Naive thymus-derived CD4-positive, alpha-beta T cell (primary cell): Measurements from ENCODE around the gene CREB5. TPM values are rescaled to one million over a fixed set of nuclear protein-coding genes. Genes with fewer than 3 reads are reported as not detected.

Experiments used
- ATAC-seq: fragments of 150-1000 bp; cut with Tn5 transposase; 2 replicates; pipeline ENCODE4 v1.10.0; 2021; ENCODE audit warnings: mild to moderate bottlenecking, moderate library complexity
- CTCF ChIA-PET: fragments of 350-600 bp; sonication (Branson Sonifier 250); formaldehyde crosslinking; loops from one replicate; lab custom pipeline; 2021; ENCODE audit warnings: antibody characterized with exemption; lab: Charles Lee
- POLR2A ChIA-PET: fragments of 350-600 bp; sonication (Branson Sonifier 250); formaldehyde crosslinking; loops from one replicate; lab custom pipeline; 2021; ENCODE audit warnings: antibody characterized with exemption, inconsistent platforms; lab: Charles Lee
- DNase-seq, 9 donors: peaks; one replicate each; pipeline versions ENCODE4 v3.0.0 to v3.0.0-alpha.2; 2020 to 2022; ENCODE audit warnings: mixed read lengths in 1 of 9
- H3K27ac ChIP-seq: one replicate; pipeline ENCODE4 v1.7.0; 2013; ENCODE audit warnings: mild to moderate bottlenecking, low read depth, low read length, moderate library complexity
- H3K27me3 ChIP-seq, 2 donors: one replicate each; pipeline ENCODE4 v1.7.0; 2013; ENCODE audit warnings: low read length in 2 of 2, mild to moderate bottlenecking in 2 of 2, moderate library complexity in 2 of 2; ENCODE audit not compliant: control insufficient read depth in 2 of 2, insufficient read depth in 2 of 2
- H3K36me3 ChIP-seq, 3 experiments: 1 replicate in 2 of 3; 2 replicates in 1 of 3; pipeline ENCODE4 v1.7.0; 2013; ENCODE audit warnings: low read length in 3 of 3, mild to moderate bottlenecking in 3 of 3, moderate library complexity in 1 of 3; ENCODE audit not compliant: insufficient read depth in 3 of 3, control insufficient read depth in 2 of 3
- H3K4me1 ChIP-seq, 2 donors: one replicate each; pipeline ENCODE4 v1.7.0; 2013; ENCODE audit warnings: low read length in 2 of 2, mild to moderate bottlenecking in 2 of 2, moderate library complexity in 1 of 2; ENCODE audit not compliant: control insufficient read depth in 2 of 2, insufficient read depth in 2 of 2
- H3K4me3 ChIP-seq: 2 replicates; pipeline ENCODE4 v1.7.0; 2013; ENCODE audit warnings: mild to moderate bottlenecking, low read length
- H3K9me3 ChIP-seq, 3 experiments: 1 replicate in 2 of 3; 2 replicates in 1 of 3; pipeline ENCODE4 v1.7.0; 2013; ENCODE audit warnings: low read length in 3 of 3; ENCODE audit not compliant: control insufficient read depth in 2 of 3
- H3K27ac Mint-ChIP-seq, 9 donors: one replicate each; pipeline ENCODE4 v1.8.0; 2020 to 2022; ENCODE audit warnings: mixed read lengths in 9 of 9, mild to moderate bottlenecking in 8 of 9, moderate library complexity in 5 of 9, inconsistent platforms in 2 of 9
- H3K27me3 Mint-ChIP-seq, 5 donors: one replicate each; pipeline ENCODE4 v1.8.0; 2021 to 2022; ENCODE audit warnings: mixed read lengths in 5 of 5, mild to moderate bottlenecking in 1 of 5
- H3K36me3 Mint-ChIP-seq, 5 donors: one replicate each; pipeline ENCODE4 v1.8.0; 2020 to 2022; ENCODE audit warnings: mixed read lengths in 5 of 5, mild to moderate bottlenecking in 3 of 5, inconsistent platforms in 1 of 5
- H3K4me1 Mint-ChIP-seq, 7 donors: one replicate each; pipeline ENCODE4 v1.8.0; 2020 to 2022; ENCODE audit warnings: mixed read lengths in 7 of 7, mild to moderate bottlenecking in 3 of 7, inconsistent platforms in 1 of 7
- H3K4me3 Mint-ChIP-seq, 10 donors: one replicate each; pipeline ENCODE4 v1.8.0; 2020 to 2022; ENCODE audit warnings: mild to moderate bottlenecking in 10 of 10, mixed read lengths in 10 of 10, moderate library complexity in 6 of 10, inconsistent platforms in 2 of 10
- H3K9me3 Mint-ChIP-seq, 11 donors: one replicate each; pipeline ENCODE4 v1.8.0; 2020 to 2022; ENCODE audit warnings: mixed read lengths in 11 of 11, mild to moderate bottlenecking in 4 of 11, inconsistent platforms in 1 of 11, moderate library complexity in 1 of 11
- intact Hi-C, 2 donors: fragments of 100-400 bp; cut with micrococcal nuclease; formaldehyde crosslinking; loops; one replicate each; pipeline ENCODE4 v1.15.1; 2023
- polyA plus RNA-seq, 2 donors: library from polyadenylated mRNA; unstranded; fragments of 300-500 nt; fragmentation: Illumina TruSeq; gene quantifications; one replicate each; pipeline ENCODE4 v1.2.3, GENCODE V29; 2021
- total RNA-seq, 6 experiments: library from RNA in 5 of 6; stranded (reverse) in 5 of 6; gene quantifications; 1 replicate in 5 of 6; 2 replicates in 1 of 6; pipeline ENCODE4 v1.2.3 and lab custom pipeline; 2021 to 2026

Gene CREB5
- total and polyA plus RNA-seq, 7 experiments from 2014 or later = 0.22 to 18.4 (median 3.6) TPM; not detected in 4

GRCh38 chr7:28517606-28518005 lies 105.3 kb downstream of the CREB5 start:
- intact Hi-C loops = no loop called here
- Mint-ChIP-seq H3K9me3 (peaks cover 0 to 3% (median 0%) of the 10 kb centered on the region in 11 donors), H3K27ac (no peak overlapping the region), H3K4me3 (no peak overlapping the region), H3K27me3 (peaks cover 4 to 23% (median 10%) of the 10 kb centered on the region in 5 donors), H3K36me3 (no peaks in the 10 kb centered on the region), H3K4me1 (peaks cover 0 to 2% (median 0%) of the 10 kb centered on the region in 7 donors)
- no peak for DNase-seq
- no peak for ATAC-seq
- Histone ChIP-seq H3K27ac (no peak overlapping the region), H3K36me3 (no peaks in the 10 kb centered on the region), H3K27me3 (no peaks in the 10 kb centered on the region), H3K4me3 (no peak overlapping the region), H3K9me3 (no peaks in the 10 kb centered on the region), H3K4me1 (no peaks in the 10 kb centered on the region)
- CTCF ChIA-PET = no interaction called here
- POLR2A ChIA-PET = no interaction called here

- CTCF ChIA-PET = no interaction called here
- H3K4me1 Mint-ChIP-seq = no peaks in the 10 kb centered on the region
- no peak for ATAC-seq
Measured at GRCh38 chr7:28520074-28521015, 108.0 kb downstream of the CREB5 start.

GRCh38 chr7:28524978-28525377 lies 112.7 kb downstream of the CREB5 start:
- Mint-ChIP-seq H3K9me3 (peaks cover 0 to 2% (median 0%) of the 10 kb centered on the region in 11 donors), H3K4me1 (no peaks in the 10 kb centered on the region), H3K27me3 (peaks cover 3 to 22% (median 16%) of the 10 kb centered on the region in 5 donors), H3K36me3 (no peaks in the 10 kb centered on the region), H3K4me3 (no peak overlapping the region), H3K27ac (no peak overlapping the region)
- intact Hi-C loops = no loop called here
- H3K27ac ChIP-seq = no peak overlapping the region
- H3K4me3 ChIP-seq = no peak overlapping the region
- H3K9me3 ChIP-seq = no peaks in the 10 kb centered on the region
- H3K4me1 ChIP-seq = no peaks in the 10 kb centered on the region
- ChIA-PET POLR2A (no interaction called here), CTCF (no interaction called here)
- DNase-seq = no peak
- no peaks in the 10 kb centered on the region for H3K36me3 ChIP-seq
- ATAC-seq = no peak
- no peaks in the 10 kb centered on the region for H3K27me3 ChIP-seq

More at GRCh38 chr7:28520074-28521015, 108.0 kb downstream of the CREB5 start:
- POLR2A ChIA-PET = no interaction called here
- Mint-ChIP-seq H3K27ac (peak overlapping the region in 1 of 9 donors; percentile 23), H3K9me3 (peaks cover 0 to 3% (median 0%) of the 10 kb centered on the region in 11 donors), H3K27me3 (peaks cover 3 to 24% (median 12%) of the 10 kb centered on the region in 5 donors), H3K4me3 (no peak overlapping the region), H3K36me3 (no peaks in the 10 kb centered on the region)
- no peak for DNase-seq
- no peak overlapping the region for H3K27ac ChIP-seq
- intact Hi-C loops = no loop called here
- H3K36me3 ChIP-seq = no peaks in the 10 kb centered on the region
- H3K9me3 ChIP-seq = no peaks in the 10 kb centered on the region
- H3K4me1 ChIP-seq = no peaks in the 10 kb centered on the region
- no peak overlapping the region for H3K4me3 ChIP-seq
- no peaks in the 10 kb centered on the region for H3K27me3 ChIP-seq

- peaks cover 0 to 21% (median 11%) of the 10 kb centered on the region in 5 donors for H3K27me3 Mint-ChIP-seq
- H3K4me1 ChIP-seq = no peaks in the 10 kb centered on the region
- H3K4me3 Mint-ChIP-seq = no peak overlapping the region
- no peaks in the 10 kb centered on the region for H3K36me3 Mint-ChIP-seq
- H3K36me3 ChIP-seq = no peaks in the 10 kb centered on the region
- H3K9me3 ChIP-seq = no peaks in the 10 kb centered on the region
- ATAC-seq = no peak
- no peak for DNase-seq
- CTCF ChIA-PET = no interaction called here
- no peaks in the 10 kb centered on the region for H3K4me1 Mint-ChIP-seq
- intact Hi-C loops = no loop called here
- no peak overlapping the region for H3K27ac ChIP-seq
- H3K4me3 ChIP-seq = no peak overlapping the region
- H3K9me3 Mint-ChIP-seq = peaks cover 0 to 4% (median 0%) of the 10 kb centered on the region in 11 donors
- H3K27ac Mint-ChIP-seq = no peak overlapping the region
- no peaks in the 10 kb centered on the region for H3K27me3 ChIP-seq
- POLR2A ChIA-PET = no interaction called here
Measured at GRCh38 chr7:28528899-28529298, 116.6 kb downstream of the CREB5 start.

GRCh38 chr7:28529755-28530154 lies 117.4 kb downstream of the CREB5 start:
- Mint-ChIP-seq H3K27me3 (peaks cover 0 to 24% (median 13%) of the 10 kb centered on the region in 5 donors), H3K27ac (no peak overlapping the region), H3K9me3 (peaks cover 0 to 4% (median 0%) of the 10 kb centered on the region in 11 donors), H3K36me3 (no peaks in the 10 kb centered on the region), H3K4me3 (no peak overlapping the region), H3K4me1 (no peaks in the 10 kb centered on the region)
- H3K4me3 ChIP-seq = no peak overlapping the region
- ChIA-PET CTCF (no interaction called here), POLR2A (no interaction called here)
- no peak overlapping the region for H3K27ac ChIP-seq
- H3K9me3 ChIP-seq = no peaks in the 10 kb centered on the region
- DNase-seq = no peak
- H3K4me1 ChIP-seq = no peaks in the 10 kb centered on the region
- no peak for ATAC-seq
- H3K36me3 ChIP-seq = no peaks in the 10 kb centered on the region
- H3K27me3 ChIP-seq = no peaks in the 10 kb centered on the region
- intact Hi-C loops = no loop called here

GRCh38 chr7:28530175-28530802 lies 118.0 kb downstream of the CREB5 start:
- no peaks in the 10 kb centered on the region for H3K9me3 ChIP-seq
- Mint-ChIP-seq H3K4me3 (no peak overlapping the region), H3K27ac (no peak overlapping the region), H3K4me1 (no peaks in the 10 kb centered on the region), H3K27me3 (peaks cover 0 to 30% (median 9%) of the 10 kb centered on the region in 5 donors), H3K9me3 (peaks cover 0 to 4% (median 0%) of the 10 kb centered on the region in 11 donors), H3K36me3 (no peaks in the 10 kb centered on the region)
- H3K4me1 ChIP-seq = no peaks in the 10 kb centered on the region
- no peak overlapping the region for H3K27ac ChIP-seq
- intact Hi-C loops = no loop called here
- H3K36me3 ChIP-seq = no peaks in the 10 kb centered on the region
- no peak for DNase-seq
- H3K4me3 ChIP-seq = no peak overlapping the region
- ChIA-PET CTCF (no interaction called here), POLR2A (no interaction called here)
- ATAC-seq = no peak
- no peaks in the 10 kb centered on the region for H3K27me3 ChIP-seq
